Testis (tissue), 2 donors: ENCODE results near the gene CTNNA2.

Source experiments
- POLR2A ChIP-seq: fragments of 450-650 bp; IDR thresholded peaks from one replicate; pipeline ENCODE4 v1.6.1; 2017; ENCODE audit warnings: antibody characterized with exemption, mild to moderate bottlenecking, moderate library complexity
- TF ChIP-seq, protein P1 (sequence below), 3 experiments: fragments of 450-650 bp in 2 of 3; fragments of 200-600 bp in 1 of 3; sonication (generic) in 1 of 3; IDR thresholded peaks; one replicate each; pipeline ENCODE4 v1.5.1; 2016 to 2019; ENCODE audit warnings: antibody characterized with exemption in 3 of 3, mild to moderate bottlenecking in 2 of 3, moderate library complexity in 1 of 3

DNA sequence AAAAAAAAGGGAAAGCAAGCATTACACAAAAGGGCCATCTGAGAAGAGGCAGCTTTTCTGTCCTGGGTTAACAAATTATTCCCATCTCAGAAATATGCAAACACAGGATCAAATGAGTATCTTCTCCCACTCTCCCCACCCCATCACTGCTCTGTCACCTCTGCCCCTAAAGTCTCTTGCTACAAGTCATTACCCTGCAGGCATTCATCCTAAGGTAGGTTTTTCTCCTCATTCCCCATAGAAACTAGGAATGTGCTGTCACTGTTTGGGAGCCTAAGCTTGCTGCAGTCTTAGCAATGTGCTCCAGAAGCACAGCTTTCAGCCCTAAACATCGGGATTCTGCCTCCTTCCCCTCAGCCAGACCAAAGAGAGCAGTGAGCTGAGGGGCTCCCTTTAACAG is 788.1 kb downstream of the CTNNA2 start:
- TF ChIP-seq, protein P1, sequence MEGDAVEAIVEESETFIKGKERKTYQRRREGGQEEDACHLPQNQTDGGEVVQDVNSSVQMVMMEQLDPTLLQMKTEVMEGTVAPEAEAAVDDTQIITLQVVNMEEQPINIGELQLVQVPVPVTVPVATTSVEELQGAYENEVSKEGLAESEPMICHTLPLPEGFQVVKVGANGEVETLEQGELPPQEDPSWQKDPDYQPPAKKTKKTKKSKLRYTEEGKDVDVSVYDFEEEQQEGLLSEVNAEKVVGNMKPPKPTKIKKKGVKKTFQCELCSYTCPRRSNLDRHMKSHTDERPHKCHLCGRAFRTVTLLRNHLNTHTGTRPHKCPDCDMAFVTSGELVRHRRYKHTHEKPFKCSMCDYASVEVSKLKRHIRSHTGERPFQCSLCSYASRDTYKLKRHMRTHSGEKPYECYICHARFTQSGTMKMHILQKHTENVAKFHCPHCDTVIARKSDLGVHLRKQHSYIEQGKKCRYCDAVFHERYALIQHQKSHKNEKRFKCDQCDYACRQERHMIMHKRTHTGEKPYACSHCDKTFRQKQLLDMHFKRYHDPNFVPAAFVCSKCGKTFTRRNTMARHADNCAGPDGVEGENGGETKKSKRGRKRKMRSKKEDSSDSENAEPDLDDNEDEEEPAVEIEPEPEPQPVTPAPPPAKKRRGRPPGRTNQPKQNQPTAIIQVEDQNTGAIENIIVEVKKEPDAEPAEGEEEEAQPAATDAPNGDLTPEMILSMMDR (IDR thresholded peaks at IDR 0.05), result no peak
- TF ChIP-seq POLR2A, result no peak
